Measurements from ENCODE around the gene NRXN2.

GRCh38 chr11:64590763-64591221 lies 132.2 kb downstream of the NRXN2 start, which contains the start of gene SLC22A12:
- TF ChIP-seq CTCF (IDR thresholded peaks at IDR 0.05) (no peak), POLR2A (IDR thresholded peaks at IDR 0.05) (no peak)
